ENCODE data around the gene IRAK2.

DNA sequence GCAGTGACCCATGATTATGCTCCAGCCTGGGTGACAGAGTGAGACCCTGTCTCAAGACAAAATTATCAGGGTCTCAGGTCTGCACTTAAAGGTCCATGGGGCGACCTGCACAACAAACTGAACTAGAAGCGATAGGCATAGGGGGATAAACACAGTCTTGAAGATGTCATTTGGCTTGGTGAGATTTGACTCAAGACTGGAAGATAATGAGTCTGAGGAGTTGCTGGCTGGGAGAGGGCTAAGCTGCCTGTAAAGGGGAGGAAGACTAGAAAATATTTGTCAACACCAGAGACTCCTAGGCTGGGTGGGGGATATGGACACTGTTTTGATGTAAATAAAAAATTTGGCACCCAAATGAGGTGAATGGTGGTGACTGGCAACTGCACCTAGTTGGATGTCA is 108.3 kb downstream of the IRAK2 start:
- TF ChIP-seq CTCF (IDR thresholded peaks at IDR 0.05; ENCODE audit: low read length) (no peak), EZH2 (IDR thresholded peaks at IDR 0.05; ENCODE audit: borderline replicate concordance, low read length) (no peak)

Data from OCI-LY1 (cell line).